ENCODE data around the gene MINDY2.

MINDY2 gene

GRCh38 chr15:58731756-58732535 is 39.2 kb upstream of the MINDY2 start:
- Histone ChIP-seq H3K9me3 (replicated peaks; ENCODE audit: insufficient read depth, low read length) (no peaks in the 10 kb centered on the region), H3K79me2 (ENCODE audit: low read length) (peaks cover 98% of the 10 kb centered on the region), H3K9me2 (replicated peaks; ENCODE audit: insufficient read depth, low read length) (no peaks in the 10 kb centered on the region), H3F3A (ENCODE audit: insufficient read depth, low read length) (peaks cover 8% of the 10 kb centered on the region; the same call in 1 of the 2 replicates), H3K4me3 (ENCODE audit: low read length) (no peak overlapping the region), H3K36me3 (replicated peaks; ENCODE audit: insufficient read depth, low read length) (peaks cover 4% of the 10 kb centered on the region; the same call in 1 of the 2 replicates), H3K4me2 (ENCODE audit: low read depth, low read length) (no peak overlapping the region), H4K20me1 (ENCODE audit: insufficient read depth, low read length) (peaks cover 57% of the 10 kb centered on the region), H3K27me3 (replicated peaks; ENCODE audit: insufficient read depth, low read length) (no peaks in the 10 kb centered on the region), H3K4me1 (ENCODE audit: low read length) (0 out of 2 replicates have a peak, but pooled peaks cover 12% of the 10 kb centered on the region), H3K27ac (ENCODE audit: low read length) (no peak overlapping the region), H3K9ac (ENCODE audit: low read length) (no peak overlapping the region), H2AFZ (ENCODE audit: low read length) (no peak overlapping the region)
- DNase-seq: no peak
- TF ChIP-seq CTCF (IDR thresholded peaks at IDR 0.05; ENCODE audit: low read length) (no peak), EZH2 (optimal IDR thresholded peaks at IDR 0.05; ENCODE audit: low read depth, low read length) (no peak), EZH2phosphoT487 (IDR thresholded peaks at IDR 0.05; ENCODE audit: low read length) (no peak)

DNA sequence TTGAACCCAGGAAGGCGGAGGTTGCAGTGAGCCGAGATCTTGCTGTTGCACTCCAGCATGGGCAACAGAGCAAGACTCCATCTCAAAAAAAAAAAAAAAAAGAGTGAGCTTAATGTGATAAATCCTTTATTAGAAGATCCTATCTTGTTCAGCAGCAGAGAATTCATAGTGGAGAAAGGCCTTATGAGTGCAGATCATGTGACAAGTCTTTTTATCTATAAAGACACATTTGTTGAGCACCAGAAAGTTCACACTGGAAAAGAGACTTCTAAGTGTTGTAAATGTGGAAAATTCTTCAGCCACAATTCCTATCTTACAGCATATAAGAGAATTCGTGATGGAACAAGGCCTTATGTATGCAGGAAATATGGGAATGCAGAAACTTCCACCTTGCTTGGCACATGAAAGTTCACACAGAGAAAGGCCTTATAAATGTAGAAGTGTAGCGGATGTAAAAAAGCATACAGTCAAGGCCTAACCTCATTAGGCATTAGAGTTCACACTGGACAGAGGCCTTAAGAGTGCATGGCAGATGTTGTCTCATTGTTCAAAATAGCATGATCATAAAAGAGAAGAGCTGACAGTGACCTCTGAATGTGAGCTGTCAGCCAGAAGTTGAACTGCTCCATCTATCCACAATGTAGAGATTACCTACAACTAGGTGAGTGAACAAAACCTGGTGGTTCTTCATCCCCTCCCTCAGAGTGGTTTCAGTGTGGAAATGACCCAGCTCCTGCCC is 38.3 kb upstream of the MINDY2 start:
- DNase-seq: no peak
- no peak overlapping the region for H3K4me3 ChIP-seq (ENCODE audit: low read length)
- H3K9me2 ChIP-seq (replicated peaks; ENCODE audit: insufficient read depth, low read length): no peaks in the 10 kb centered on the region
- H3K4me1 ChIP-seq (ENCODE audit: low read length): 0 out of 2 replicates have a peak, but pooled peaks cover 12% of the 10 kb centered on the region
- no peak overlapping the region for H3K4me2 ChIP-seq (ENCODE audit: low read depth, low read length)
- H3K27ac ChIP-seq (ENCODE audit: low read length): no peak overlapping the region
- peaks cover 64% of the 10 kb centered on the region for H4K20me1 ChIP-seq (ENCODE audit: insufficient read depth, low read length)
- peaks cover 8% of the 10 kb centered on the region; the same call in 1 of the 2 replicates for H3F3A ChIP-seq (ENCODE audit: insufficient read depth, low read length)
- no peak for TF ChIP-seq CTCF (IDR thresholded peaks at IDR 0.05; ENCODE audit: low read length)
- no peak for TF ChIP-seq EZH2 (optimal IDR thresholded peaks at IDR 0.05; ENCODE audit: low read depth, low read length)
- no peak for TF ChIP-seq EZH2phosphoT487 (IDR thresholded peaks at IDR 0.05; ENCODE audit: low read length)
- no peak overlapping the region for H3K9ac ChIP-seq (ENCODE audit: low read length)
- H3K79me2 ChIP-seq (ENCODE audit: low read length): peaks cover 98% of the 10 kb centered on the region
- no peak overlapping the region for H2AFZ ChIP-seq (ENCODE audit: low read length)
- H3K27me3 ChIP-seq (replicated peaks; ENCODE audit: insufficient read depth, low read length): no peaks in the 10 kb centered on the region
- peaks cover 4% of the 10 kb centered on the region; the same call in 1 of the 2 replicates for H3K36me3 ChIP-seq (replicated peaks; ENCODE audit: insufficient read depth, low read length)
- H3K9me3 ChIP-seq (replicated peaks; ENCODE audit: insufficient read depth, low read length): no peaks in the 10 kb centered on the region

DNA sequence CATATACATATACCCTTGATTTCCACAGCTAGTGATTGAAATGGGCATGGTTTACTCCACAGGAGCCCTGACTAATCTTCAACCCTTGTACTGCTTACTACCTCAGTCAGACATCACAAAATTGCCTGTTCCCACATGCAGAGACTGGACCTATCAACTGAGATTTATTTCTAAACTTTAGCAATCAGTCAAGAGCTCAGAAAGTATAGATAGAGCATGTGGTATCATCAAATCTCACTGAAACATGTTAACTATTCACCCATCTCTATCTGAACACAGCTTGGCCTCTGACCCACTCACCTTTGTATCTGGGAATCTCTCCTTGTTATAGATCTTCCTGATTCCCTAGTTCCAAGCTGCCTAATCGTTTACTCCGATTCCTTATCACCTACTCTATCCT is 36.2 kb upstream of the MINDY2 start:
- Histone ChIP-seq H3K4me3 (ENCODE audit: low read length) (no peak overlapping the region), H3K27ac (ENCODE audit: low read length) (no peak overlapping the region), H3K36me3 (replicated peaks; ENCODE audit: insufficient read depth, low read length) (0 out of 2 replicates have a peak, but pooled peaks cover 4% of the 10 kb centered on the region), H3K79me2 (ENCODE audit: low read length) (peaks cover 96% of the 10 kb centered on the region), H3K9me2 (replicated peaks; ENCODE audit: insufficient read depth, low read length) (no peaks in the 10 kb centered on the region), H3K9ac (ENCODE audit: low read length) (no peak overlapping the region), H3K4me1 (ENCODE audit: low read length) (peaks cover 24% of the 10 kb centered on the region; the same call in 1 of the 2 replicates), H3K27me3 (replicated peaks; ENCODE audit: insufficient read depth, low read length) (no peaks in the 10 kb centered on the region), H4K20me1 (ENCODE audit: insufficient read depth, low read length) (peaks cover 72% of the 10 kb centered on the region), H3F3A (ENCODE audit: insufficient read depth, low read length) (peaks cover 8% of the 10 kb centered on the region; the same call in 1 of the 2 replicates), H3K4me2 (ENCODE audit: low read depth, low read length) (no peak overlapping the region), H2AFZ (ENCODE audit: low read length) (no peak overlapping the region), H3K9me3 (replicated peaks; ENCODE audit: insufficient read depth, low read length) (no peaks in the 10 kb centered on the region)
- no peak for DNase-seq
- no peak for TF ChIP-seq EZH2 (optimal IDR thresholded peaks at IDR 0.05; ENCODE audit: low read depth, low read length)
- no peak for TF ChIP-seq EZH2phosphoT487 (IDR thresholded peaks at IDR 0.05; ENCODE audit: low read length)
- no peak for TF ChIP-seq CTCF (IDR thresholded peaks at IDR 0.05; ENCODE audit: low read length)
